ENCODE measurements around the gene CDC45.
A peak's percentile ranks its signal among the peaks of the same experiment; 100 is the strongest.
"Not testable (repeated sequence)": the region's sequence is repeated elsewhere in the genome, so short reads cannot be mapped to it uniquely, and the experiment has no call there.

CDC45 gene

DNA sequence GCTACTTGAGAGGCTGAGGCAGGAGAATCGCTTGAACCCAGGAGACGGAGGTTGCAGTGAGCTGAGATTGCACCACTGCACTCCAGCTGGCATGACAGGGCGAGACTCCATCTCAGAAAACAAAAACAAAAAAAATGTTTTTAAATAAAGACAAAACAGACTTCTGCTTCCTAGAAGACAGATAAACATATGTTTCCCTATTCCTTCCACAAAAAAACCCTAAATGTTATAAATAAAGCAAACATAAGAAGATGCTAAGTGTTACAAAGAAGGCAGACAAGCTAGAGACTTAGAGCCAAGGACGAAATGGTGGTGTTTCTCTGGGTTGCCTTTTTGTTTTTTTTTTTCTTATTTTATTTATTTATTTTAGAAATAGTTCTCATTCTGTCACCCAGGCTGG, 50.1 kb downstream of the CDC45 start:
- no peak for TF ChIP-seq ZNF670 (tag by site-specific recombination; IDR thresholded peaks at IDR 0.05; ENCODE audit: low read depth)
- TF ChIP-seq ZNF596 (tag by site-specific recombination; IDR thresholded peaks at IDR 0.05): no peak
- no peak for TF ChIP-seq ZNF426 (tag by site-specific recombination; IDR thresholded peaks at IDR 0.05)
- TF ChIP-seq GLIS1 (tag by site-specific recombination; IDR thresholded peaks at IDR 0.05): no peak
- no peak for TF ChIP-seq SCRT2 (tag by site-specific recombination; IDR thresholded peaks at IDR 0.05)
- no peak for TF ChIP-seq SP3 (tag by site-specific recombination; IDR thresholded peaks at IDR 0.05)
- no peak for TF ChIP-seq ZNF23 (tag by site-specific recombination; IDR thresholded peaks at IDR 0.05; ENCODE audit: borderline replicate concordance)
- TF ChIP-seq ZNF132 (tag by site-specific recombination; IDR thresholded peaks at IDR 0.05; ENCODE audit: borderline replicate concordance): no peak
- no peak for TF ChIP-seq ZNF157 (tag by site-specific recombination; IDR thresholded peaks at IDR 0.05)
- TF ChIP-seq OSR2 (tag by site-specific recombination; IDR thresholded peaks at IDR 0.05): no peak
- no peak for TF ChIP-seq ZNF280D (tag by site-specific recombination; IDR thresholded peaks at IDR 0.05)
- no peak for TF ChIP-seq ZBTB21 (tag by site-specific recombination; IDR thresholded peaks at IDR 0.05)
- no peak for TF ChIP-seq SCRT1 (tag by site-specific recombination; IDR thresholded peaks at IDR 0.05; ENCODE audit: borderline replicate concordance)
- no peak for TF ChIP-seq ZNF248 (tag by site-specific recombination; IDR thresholded peaks at IDR 0.05)
- POLR2A ChIA-PET: no interaction called here
- Histone ChIP-seq H3K27ac (ENCODE audit: extremely low read depth, low read depth, low read length) (no peak overlapping the region), H3K36me3 (ENCODE audit: control insufficient read depth in 2 of 2, insufficient read depth in 1 of 2, low read length in 2 of 2) (no peaks in the 10 kb centered on the region), H3K4me1 (ENCODE audit: control insufficient read depth, insufficient read depth, low read length) (no peaks in the 10 kb centered on the region), H3K9me3 (ENCODE audit: control insufficient read depth, insufficient read depth, low read depth, low read length) (no peaks in the 10 kb centered on the region), H3K4me3 (ENCODE audit: low read depth, low read length) (no peak overlapping the region)
- CTCF ChIA-PET: interaction anchor here (0.7 to 1.0 kb wide), 4 partner anchors 40 to 376 kb away, joined by 3 to 6 read pairs (median 5); no protein-coding TSS in a partner anchor

- CTCF ChIA-PET: interaction anchor here (0.7 kb wide), 1 partner anchor 46 kb away, joined by 3 read pairs; no protein-coding TSS in a partner anchor
- Histone ChIP-seq H3K4me3 (ENCODE audit: low read depth, low read length) (no peak overlapping the region), H3K9me3 (ENCODE audit: control insufficient read depth, insufficient read depth, low read depth, low read length) (no peaks in the 10 kb centered on the region), H3K4me1 (ENCODE audit: control insufficient read depth, insufficient read depth, low read length) (no peaks in the 10 kb centered on the region), H3K36me3 (ENCODE audit: control insufficient read depth in 2 of 2, insufficient read depth in 1 of 2, low read length in 2 of 2) (no peaks in the 10 kb centered on the region), H3K27ac (ENCODE audit: extremely low read depth, low read depth, low read length) (no peak overlapping the region)
- POLR2A ChIA-PET: no interaction called here
- TF ChIP-seq GLIS1 (tag by site-specific recombination; IDR thresholded peaks at IDR 0.05) (peak; percentile 72), ZNF692 (tag by site-specific recombination; IDR thresholded peaks at IDR 0.05) (no peak), ZIC2 (tag by site-specific recombination; IDR thresholded peaks at IDR 0.05) (peak; percentile 35; the same call in 1 of the 2 replicates)
Measured at GRCh38 chr22:19530751-19531150, 51.0 kb downstream of the CDC45 start.

DNA sequence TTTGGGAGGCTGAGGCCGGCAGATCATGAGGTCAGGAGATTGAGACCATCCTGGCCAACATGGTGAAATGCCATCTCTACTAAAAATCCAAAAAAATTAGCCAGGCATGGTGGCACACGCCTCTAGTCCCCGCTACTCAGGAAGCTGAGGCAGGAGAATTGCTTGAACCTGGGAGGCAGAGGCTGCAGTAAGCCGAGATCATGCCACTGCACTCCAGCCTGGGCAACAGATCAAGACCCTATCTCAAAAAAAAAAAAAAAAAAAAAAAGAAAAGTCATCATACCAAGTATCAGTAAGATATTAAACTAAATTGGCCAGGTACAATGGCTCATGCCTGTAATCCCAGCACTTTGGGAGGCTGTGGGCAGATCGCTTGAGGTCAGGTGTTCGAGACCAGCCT, 51.6 kb downstream of the CDC45 start:
- CTCF ChIA-PET: interaction anchor here (0.7 kb wide), 1 partner anchor 45 kb away, joined by 3 read pairs; no protein-coding TSS in a partner anchor
- not testable (repeated sequence) for H3K4me1 ChIP-seq (ENCODE audit: control insufficient read depth, insufficient read depth, low read length)

More for the DNA sequence above, 51.6 kb downstream of the CDC45 start:
- H3K4me3 ChIP-seq (ENCODE audit: low read depth, low read length); H3K36me3 ChIP-seq (ENCODE audit: control insufficient read depth in 2 of 2, insufficient read depth in 1 of 2, low read length in 2 of 2); POLR2A ChIA-PET; H3K27ac ChIP-seq (ENCODE audit: extremely low read depth, low read depth, low read length); H3K9me3 ChIP-seq (ENCODE audit: control insufficient read depth, insufficient read depth, low read depth, low read length): not testable (repeated sequence)
- TF ChIP-seq ZNF121 (tag by site-specific recombination; IDR thresholded peaks at IDR 0.05): 0 out of 2 replicates have a peak, but pooled peaks have one; percentile 31

Data from HEK293 (cell line).